IMR-90 (cell line): ENCODE data around the gene UCP2. TPM values are rescaled to one million over a fixed set of nuclear protein-coding genes. Genes with fewer than 3 reads are reported as not detected.
A peak's percentile ranks its signal among the peaks of the same experiment; 100 is the strongest.

Experiments used
- ATAC-seq: fragments of 200-7000 bp; cut with Tn5 transposase; 2 replicates; pipeline ENCODE4 v1.9.1; 2020; ENCODE audit warnings: low read depth, mild to moderate bottlenecking, moderate library complexity
- Bru-seq: library from RNA; stranded (reverse); fragments of 400-500 nt; gene quantifications from one replicate; lab custom pipeline; 2021; lab: Mats Ljungman, UMichigan
- BruChase-seq, 2 experiments: library from RNA; stranded (reverse); fragments of 400-500 nt; gene quantifications; one replicate each; lab custom pipeline; 2021; lab: Mats Ljungman, UMichigan
- BruUV-seq: library from RNA; stranded (reverse); fragments of 400-500 nt; replicated peaks from 2 replicates; lab custom pipeline; 2021; lab: Mats Ljungman, UMichigan
- CTCF ChIA-PET: fragments of 300-600 bp; formaldehyde crosslinking; extraction: SDS; loops from one replicate; lab custom pipeline; 2021; ENCODE audit warnings: antibody characterized with exemption; lab: Yijun Ruan, JAX
- POLR2A ChIA-PET: fragments of 300-600 bp; sonication (Branson Sonifier 250); formaldehyde crosslinking; loops from one replicate; lab custom pipeline; 2022; ENCODE audit warnings: antibody characterized with exemption; ENCODE audit not compliant: unreplicated experiment; lab: Charles Lee
- DNase-seq: peaks from one replicate; pipeline ENCODE4 v3.0.0; 2013
- H2AFZ ChIP-seq: replicated peaks from 2 replicates; pipeline ENCODE3; 2013; ENCODE audit warnings: low read length, mild to moderate bottlenecking; ENCODE audit not compliant: poor library complexity
- H2AK5ac ChIP-seq: 2 replicates; pipeline ENCODE4 v1.6.1; 2013; ENCODE audit warnings: low read depth, low read length, inconsistent platforms
- H2AK9ac ChIP-seq: replicated peaks from 2 replicates; pipeline ENCODE3; 2013; ENCODE audit warnings: mild to moderate bottlenecking, low read depth, low read length, moderate library complexity; ENCODE audit not compliant: poor library complexity
- H2BK120ac ChIP-seq: 2 replicates; pipeline ENCODE4 v1.6.1; 2013; ENCODE audit warnings: low read depth, low read length, inconsistent platforms
- H2BK15ac ChIP-seq: 3 replicates; pipeline ENCODE4 v1.6.1; 2013; ENCODE audit warnings: low read depth, low read length, inconsistent platforms
- H2BK20ac ChIP-seq: 2 replicates; pipeline ENCODE4 v1.6.1; 2013; ENCODE audit warnings: low read depth, mild to moderate bottlenecking, inconsistent platforms, low read length, moderate library complexity
- H2BK5ac ChIP-seq: 2 replicates; pipeline ENCODE4 v1.6.1; 2013; ENCODE audit warnings: mild to moderate bottlenecking, low read depth, low read length, inconsistent platforms; ENCODE audit not compliant: poor library complexity, severe bottlenecking
- H3K14ac ChIP-seq: replicated peaks from 2 replicates; pipeline ENCODE4 v1.6.1; 2013; ENCODE audit warnings: low read depth, low read length, inconsistent platforms
- H3K18ac ChIP-seq: 2 replicates; pipeline ENCODE4 v1.6.1; 2013; ENCODE audit warnings: low read depth, low read length, control low read depth
- H3K23ac ChIP-seq: 2 replicates; pipeline ENCODE4 v1.6.1; 2013; ENCODE audit warnings: low read depth, low read length, inconsistent platforms
- H3K27ac ChIP-seq: 2 replicates; pipeline ENCODE4 v1.5.1; 2013; ENCODE audit warnings: mild to moderate bottlenecking, control low read depth, low read length; ENCODE audit not compliant: insufficient read depth
- H3K27me3 ChIP-seq: 2 replicates; pipeline ENCODE4 v1.6.1; 2013; ENCODE audit warnings: low read length; ENCODE audit not compliant: control insufficient read depth, insufficient read depth
- H3K36me3 ChIP-seq: 2 replicates; pipeline ENCODE4 v1.6.1; 2013; ENCODE audit warnings: low read length, mixed read lengths; ENCODE audit not compliant: control insufficient read depth, insufficient read depth
- H3K4ac ChIP-seq: 2 replicates; pipeline ENCODE4 v1.6.1; 2013; ENCODE audit warnings: low read depth, low read length, inconsistent platforms
- H3K4me1 ChIP-seq: 2 replicates; pipeline ENCODE4 v1.6.1; 2013; ENCODE audit warnings: low read length, mixed read lengths; ENCODE audit not compliant: control insufficient read depth, insufficient read depth
- H3K4me2 ChIP-seq: 2 replicates; pipeline ENCODE4 v1.6.1; 2013; ENCODE audit warnings: low read depth, mild to moderate bottlenecking, control low read depth, low read length, moderate library complexity
- H3K4me3 ChIP-seq: 2 replicates; pipeline ENCODE4 v1.5.1; 2013; ENCODE audit warnings: low read depth, mild to moderate bottlenecking, control low read depth, low read length, moderate library complexity; ENCODE audit not compliant: insufficient read depth
- H3K56ac ChIP-seq: 2 replicates; pipeline ENCODE4 v1.6.1; 2013; ENCODE audit warnings: low read length, inconsistent platforms; ENCODE audit not compliant: insufficient read depth; ENCODE audit errors: extremely low read depth
- H3K79me1 ChIP-seq, 2 experiments: 2 replicates each; pipeline ENCODE4 v1.6.1; 2013; ENCODE audit warnings: low read length in 2 of 2, inconsistent platforms in 1 of 2, low read depth in 1 of 2
- H3K9ac ChIP-seq: 2 replicates; pipeline ENCODE4 v1.6.1; 2013; ENCODE audit warnings: low read depth, low read length, control low read depth
- H3K9me1 ChIP-seq: 2 replicates; pipeline ENCODE4 v1.6.1; 2013; ENCODE audit warnings: low read length, inconsistent platforms; ENCODE audit not compliant: insufficient read depth
- H3K9me3 ChIP-seq: 2 replicates; pipeline ENCODE4 v1.6.1; 2013; ENCODE audit warnings: low read length; ENCODE audit not compliant: control insufficient read depth, insufficient read depth
- H4K20me1 ChIP-seq: 2 replicates; pipeline ENCODE4 v1.6.1; 2013; ENCODE audit warnings: low read length, inconsistent platforms; ENCODE audit not compliant: insufficient read depth
- H4K5ac ChIP-seq: 2 replicates; pipeline ENCODE4 v1.6.1; 2013; ENCODE audit warnings: mild to moderate bottlenecking, low read depth, low read length, control low read depth
- H4K8ac ChIP-seq, 2 experiments: 2 replicates each; pipeline ENCODE4 v1.6.1; 2013; ENCODE audit warnings: low read depth in 2 of 2, low read length in 2 of 2, control low read depth in 1 of 2, inconsistent platforms in 1 of 2
- H4K91ac ChIP-seq: 2 replicates; pipeline ENCODE4 v1.6.1; 2013; ENCODE audit warnings: low read depth, low read length, inconsistent platforms; ENCODE audit not compliant: insufficient read depth
- MXI1 ChIP-seq: IDR thresholded peaks from 2 replicates; pipeline ENCODE4 v1.6.1; 2012; ENCODE audit warnings: low read depth, mild to moderate bottlenecking, low read length, moderate library complexity, borderline replicate concordance
- RFX5 ChIP-seq: IDR thresholded peaks from 2 replicates; pipeline ENCODE4 v1.8.0; 2012; ENCODE audit warnings: low read depth, mild to moderate bottlenecking, low read length, moderate library complexity
- WGBS, 2 experiments: methylation state at CpG; one replicate each; pipeline versions ENCODE4 v1.1.5 to v1.1.7; 2013; ENCODE audit warnings: missing lambda C conversion rate in 2 of 2; ENCODE audit not compliant: insufficient read length in 1 of 2; ENCODE audit errors: extremely low coverage in 2 of 2; 5-methylcytosine and 5-hydroxymethylcytosine counted together
- dilution Hi-C: fragments of 300-500 bp; cut with HindIII; formaldehyde crosslinking; loops from one replicate; pipeline ENCODE4 v1.14.3; 2018; ENCODE audit warnings: low sequenced_read_pairs; ENCODE audit not compliant: unreplicated experiment
- in situ Hi-C: fragments of 300-500 bp; cut with MboI; formaldehyde crosslinking; loops from 3 replicates; pipeline ENCODE4 v1.14.3; 2019; ENCODE audit warnings: low sequenced_read_pairs, inconsistent platforms, mixed read lengths
- intact Hi-C: fragments of 100-400 bp; cut with micrococcal nuclease; formaldehyde crosslinking; loops from 2 replicates; pipeline ENCODE4 v1.10.0; 2022
- long read RNA-seq: library from polyadenylated mRNA; unstranded; transcript quantifications from one replicate; pipeline ENCODE4 v2.0.0, GENCODE V29; 2021; ENCODE audit not compliant: unreplicated experiment
- polyA plus RNA-seq, 3 experiments: library from polyadenylated mRNA; depleted of rRNA; stranded (reverse); fragments of >200 nt; gene quantifications; 2 replicates each; pipeline ENCODE4 v1.2.3, GENCODE V29; 2012; ENCODE audit warnings: low replicate concordance in 1 of 3
- total RNA-seq: library from RNA; depleted of rRNA; stranded (reverse); fragments of >200 nt; gene quantifications from 2 replicates; pipeline ENCODE4 v1.2.3, GENCODE V29; 2012; rRNA removed

The UCP2 gene, protein sequence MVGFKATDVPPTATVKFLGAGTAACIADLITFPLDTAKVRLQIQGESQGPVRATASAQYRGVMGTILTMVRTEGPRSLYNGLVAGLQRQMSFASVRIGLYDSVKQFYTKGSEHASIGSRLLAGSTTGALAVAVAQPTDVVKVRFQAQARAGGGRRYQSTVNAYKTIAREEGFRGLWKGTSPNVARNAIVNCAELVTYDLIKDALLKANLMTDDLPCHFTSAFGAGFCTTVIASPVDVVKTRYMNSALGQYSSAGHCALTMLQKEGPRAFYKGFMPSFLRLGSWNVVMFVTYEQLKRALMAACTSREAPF
- total RNA-seq: 2.0 and 2.2 TPM in 2 replicates
- 11.9 and 12.0 TPM in 2 replicates for polyA plus RNA-seq (2012; rRNA removed)
- polyA plus RNA-seq (2012; cell fraction: cytosol; rRNA removed): 11.1 and 16.7 TPM in 2 replicates
- polyA plus RNA-seq (2012; cell fraction: nucleus; rRNA removed; ENCODE audit: low replicate concordance): 5.0 and 5.4 TPM in 2 replicates
- percentile 45 among the genes with signal in this experiment for Bru-seq, nascent RNA
- percentile 35 among the genes with signal in this experiment for BruChase-seq, experiment 1, labeled RNA remaining after a 6-hour chase
- percentile 34 among the genes with signal in this experiment for BruChase-seq, experiment 2, labeled RNA remaining after a 2-hour chase
- long read RNA-seq, partial matches to known transcripts: 1 of 4 reads
- long read RNA-seq, other reads (novel, unspliced or antisense): 0 of 4 reads

DNA sequence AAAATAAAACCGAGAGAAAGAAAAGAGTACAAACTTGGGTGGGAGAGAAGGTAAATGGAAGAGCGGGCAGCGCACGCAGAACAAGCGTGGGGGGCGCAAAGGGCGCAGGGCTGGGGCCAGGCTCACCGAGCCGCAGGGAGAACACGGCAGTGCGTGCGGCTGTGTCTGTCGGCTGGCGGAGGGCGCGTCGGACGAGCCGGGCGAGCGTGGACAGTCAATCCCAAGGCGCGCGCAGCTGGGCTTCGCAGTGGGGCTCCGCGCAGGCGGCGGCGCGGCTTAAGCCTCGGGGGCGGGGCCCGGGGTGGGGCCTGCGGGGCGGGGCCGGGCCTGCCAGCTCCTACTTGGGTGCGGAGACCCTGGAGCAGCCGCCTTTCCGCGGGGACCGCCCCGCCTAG lies at the start of gene UCP2:
Gene UCP2 (minus strand): TSS at position 249 of the 395 bp plus-strand sequence. CDS start 4,465 bp downstream, outside the sequence.
- H3K27me3 ChIP-seq: no peaks in the 10 kb centered on the region
- peak within 1 kb of the TSS; percentile 27; the same call in 1 of the 2 replicates for H2BK120ac ChIP-seq
- H3K36me3 ChIP-seq: no peaks in the 10 kb centered on the region
- H3K23ac ChIP-seq: peak within 1 kb of the TSS; percentile 44; the same call in 1 of the 2 replicates
- peak within 1 kb of the TSS; percentile 63; the same call in 1 of the 3 replicates for H2BK15ac ChIP-seq
- TF ChIP-seq RFX5 (no peak), MXI1 (no peak; the same call in 1 of the 2 replicates)
- H2BK20ac ChIP-seq: no peak within 1 kb of the TSS
- peak within 1 kb of the TSS; percentile 54 for H3K14ac ChIP-seq
- peaks cover 3% of the 10 kb centered on the region; the same call in 1 of the 2 replicates for H4K20me1 ChIP-seq
- DNase-seq (peak; percentile 73), ATAC-seq (peak; percentile 94)
- H2AK5ac ChIP-seq: peak within 1 kb of the TSS; percentile 16; the same call in 1 of the 2 replicates
- peak within 1 kb of the TSS; percentile 1; the same call in 1 of the 2 replicates for H4K5ac ChIP-seq
- WGBS, 2 experiments: 0% methylated on average over 12 of the region's 43 CpGs; no CpG with 5 or more reads in 1 of the 2 experiments
- 0 out of 4 replicates have a peak, but pooled peaks cover 0 to 10% of the 10 kb centered on the region in 2 experiments for H3K79me1 ChIP-seq
- H3K18ac ChIP-seq: 0 out of 2 replicates have a peak within 1 kb of the TSS, but pooled peaks have one; percentile 0
- dilution Hi-C loops (no loop called here), intact Hi-C loops (loop anchor here (10.0 kb wide), 1 partner anchor 332 kb away; the partner anchor contains the start of gene P4HA3), in situ Hi-C loops (no loop called here)
- peak within 1 kb of the TSS; percentile 82 for H3K4me2 ChIP-seq
- H4K8ac ChIP-seq: peak within 1 kb of the TSS; percentile 38 to 89
- H3K9me1 ChIP-seq: peaks cover 9% of the 10 kb centered on the region; the same call in 1 of the 2 replicates
- peak within 1 kb of the TSS; percentile 58 for H3K4me3 ChIP-seq
- peak within 1 kb of the TSS; percentile 25; the same call in 1 of the 2 replicates for H3K56ac ChIP-seq
- no peaks in the 10 kb centered on the region for H3K9me3 ChIP-seq
- peak within 1 kb of the TSS; percentile 91 for H4K91ac ChIP-seq
- peak within 1 kb of the TSS; percentile 94 for H2AK9ac ChIP-seq
- peak within 1 kb of the TSS; percentile 59 for H3K4ac ChIP-seq
- peak within 1 kb of the TSS; percentile 99 for H2AFZ ChIP-seq
- no peaks in the 10 kb centered on the region; the same call in 1 of the 2 replicates for H3K4me1 ChIP-seq
- no TSS peak for BruUV-seq
- CTCF ChIA-PET: interaction anchor here (0.9 kb wide), 1 partner anchor 12 kb away, joined by 3 read pairs; no protein-coding TSS in a partner anchor
- peak within 1 kb of the TSS; percentile 29 for H3K27ac ChIP-seq
- peak within 1 kb of the TSS; percentile 31; the same call in 1 of the 2 replicates for H3K9ac ChIP-seq
- POLR2A ChIA-PET: no interaction called here
- peak within 1 kb of the TSS; percentile 49 for H2BK5ac ChIP-seq
